NCI-H2196 treated with DMSO at 0.1 percent for 48 hours (cell line): ENCODE measurements around the gene ICAM4.
"Not testable (repeated sequence)": the region's sequence is repeated elsewhere in the genome, so short reads cannot be mapped to it uniquely, and the experiment has no call there.

Experiments
- DNase-seq: peaks from one replicate; lab custom pipeline; 2025; ENCODE audit not compliant: unreplicated experiment; lab: John Stamatoyannopoulos, UW

ICAM4 gene

GRCh38 chr19:10336725-10337124 lies 50.0 kb downstream of the ICAM4 start:
- not testable (repeated sequence) for DNase-seq
